ENCODE results near the gene GFRA1.

- TF ChIP-seq HDAC2 (IDR thresholded peaks at IDR 0.05), result no peak
- TF ChIP-seq CTCF (IDR thresholded peaks at IDR 0.05), result no peak
Observed at GRCh38 chr10:116254422-116255155, 18.4 kb downstream of the GFRA1 start.
